Ovary (tissue), 9 donors: ENCODE results near the gene TCF4. TPM values are rescaled to one million over a fixed set of nuclear protein-coding genes. Genes with fewer than 3 reads are reported as not detected.

Experiments used
- DNase-seq, 5 donors: peaks; one replicate each; pipeline ENCODE4 v3.0.0-alpha.2; 2019 to 2020
- H3K27ac ChIP-seq, 2 donors: fragments of 200-600 bp; one replicate each; pipeline versions ENCODE4 v1.5.1 to v1.8.0; 2019 to 2022
- H3K27me3 ChIP-seq: fragments of 200-600 bp; one replicate; pipeline ENCODE4 v1.8.0; 2022
- H3K36me3 ChIP-seq: fragments of 200-600 bp; sonication (generic); one replicate; pipeline ENCODE4 v1.5.1; 2019
- H3K4me1 ChIP-seq: one replicate; pipeline ENCODE4 v1.8.1; 2013; ENCODE audit warnings: mild to moderate bottlenecking, moderate library complexity; ENCODE audit not compliant: insufficient read depth
- H3K4me3 ChIP-seq: fragments of 200-600 bp; sonication (generic); one replicate; pipeline ENCODE4 v1.5.1; 2017
- H3K9me3 ChIP-seq, 2 donors: fragments of 200-600 bp in 1 of 2; sonication (generic) in 1 of 2; one replicate each; pipeline versions ENCODE4 v1.5.1 to v1.8.1; 2013 to 2019; ENCODE audit warnings: mild to moderate bottlenecking in 1 of 2, moderate library complexity in 1 of 2
- EP300 ChIP-seq: sonication (generic); formaldehyde crosslinking; IDR thresholded peaks from one replicate; pipeline ENCODE4 v1.6.1; 2017; ENCODE audit warnings: antibody characterized with exemption
- POLR2A ChIP-seq: fragments of 450-650 bp; IDR thresholded peaks from one replicate; pipeline ENCODE4 v1.6.1; 2017; ENCODE audit warnings: antibody characterized with exemption, mild to moderate bottlenecking, moderate library complexity
- WGBS, 3 donors: extraction: QIAGEN DNeasy Blood & Tissue Kit in 1 of 3; methylation state at CpG; one replicate each; pipeline versions ENCODE4 v1.1.5 to v1.1.7; 2013 to 2017; 5-methylcytosine and 5-hydroxymethylcytosine counted together
- intact Hi-C, 4 donors: fragments of 100-400 bp; cut with DNase I; formaldehyde crosslinking; loops; one replicate each; pipeline versions ENCODE4 v1.11.0 to v1.15.1; 2022 to 2023
- polyA plus RNA-seq, 2 donors: library from polyadenylated mRNA; stranded (reverse); fragments of 200-250 nt in 1 of 2; fragments of 350-450 nt in 1 of 2; fragmentation: Illumina TruSeq in 1 of 2; extraction: RNeasy Lipid Tissue Mini Kit (QIAGEN cat#74804) in 1 of 2; gene quantifications; one replicate each; pipeline ENCODE4 v1.2.3, GENCODE V29; 2013 to 2014
- total RNA-seq, 7 donors: library from RNA; depleted of rRNA in 2 of 7; stranded (reverse); fragments of >200 nt in 2 of 7; fragmentation: NEBNext Ultra II Directional in 3 of 7; extraction: Animal tissue kit (Norgen Biotek cat#: 25700) in 3 of 7; gene quantifications; one replicate each; pipeline versions ENCODE4 v1.1.0 to v1.2.4, GENCODE V29; 2016 to 2023
- TF ChIP-seq, protein P1 (sequence below), 3 donors: fragments of 450-650 bp in 2 of 3; fragments of 200-600 bp in 1 of 3; IDR thresholded peaks; one replicate each; pipeline versions ENCODE4 v1.5.1 to v1.8.0; 2016 to 2022; ENCODE audit warnings: antibody characterized with exemption in 3 of 3, mild to moderate bottlenecking in 1 of 3
- donor health status: DM: no; HTN: no; CAD: no; lungs with moderate emphysema.
- donor health status: DM: no; HTN: no; CAD: no.
- donor health status: Bipolar disorder and iron deficiency.
- donor health status: DM: yes; HTN: yes; CAD: no.
- donor health status: DM: no; HTN: no; CAD: no.
- donor health status: DM: yes; HTN: yes; CAD: no.

Gene TCF4
- total and polyA plus RNA-seq, 9 donors: 36.5 to 131 (median 112) TPM

DNA sequence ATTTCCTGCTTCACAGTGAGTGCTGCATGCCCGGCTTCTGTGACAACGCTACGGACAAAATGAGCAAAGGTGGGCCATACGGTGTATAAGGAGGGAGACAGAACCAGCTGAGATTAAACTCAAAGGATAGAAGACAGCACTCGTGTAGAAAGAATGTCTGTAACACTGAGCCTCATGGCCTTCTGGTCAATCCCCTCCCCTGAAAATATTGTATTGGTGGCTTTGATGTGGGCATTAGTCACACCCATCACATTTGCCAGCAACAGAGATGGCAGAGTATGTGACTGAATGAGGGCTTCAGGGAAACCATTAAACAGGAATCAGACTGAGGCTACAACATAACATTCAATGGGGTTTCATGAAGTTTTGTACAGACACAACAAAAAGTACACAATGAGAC is 341.0 kb downstream of the TCF4 start:
- Histone ChIP-seq H3K4me3 (no peak overlapping the region), H3K4me1 (peaks cover 13% of the 10 kb centered on the region), H3K36me3 (no peaks in the 10 kb centered on the region), H3K27me3 (no peaks in the 10 kb centered on the region), H3K9me3 (no peaks in the 10 kb centered on the region), H3K27ac (no peak overlapping the region)
- DNase-seq: no peak
- intact Hi-C loops: loop anchor here (5.0 to 10.0 kb wide), 5 partner anchors 75 to 538 kb away; partner anchors contain the start of gene TCF4 (in 1 of the 4)
- TF ChIP-seq POLR2A (no peak), EP300 (no peak)
- TF ChIP-seq, protein P1, sequence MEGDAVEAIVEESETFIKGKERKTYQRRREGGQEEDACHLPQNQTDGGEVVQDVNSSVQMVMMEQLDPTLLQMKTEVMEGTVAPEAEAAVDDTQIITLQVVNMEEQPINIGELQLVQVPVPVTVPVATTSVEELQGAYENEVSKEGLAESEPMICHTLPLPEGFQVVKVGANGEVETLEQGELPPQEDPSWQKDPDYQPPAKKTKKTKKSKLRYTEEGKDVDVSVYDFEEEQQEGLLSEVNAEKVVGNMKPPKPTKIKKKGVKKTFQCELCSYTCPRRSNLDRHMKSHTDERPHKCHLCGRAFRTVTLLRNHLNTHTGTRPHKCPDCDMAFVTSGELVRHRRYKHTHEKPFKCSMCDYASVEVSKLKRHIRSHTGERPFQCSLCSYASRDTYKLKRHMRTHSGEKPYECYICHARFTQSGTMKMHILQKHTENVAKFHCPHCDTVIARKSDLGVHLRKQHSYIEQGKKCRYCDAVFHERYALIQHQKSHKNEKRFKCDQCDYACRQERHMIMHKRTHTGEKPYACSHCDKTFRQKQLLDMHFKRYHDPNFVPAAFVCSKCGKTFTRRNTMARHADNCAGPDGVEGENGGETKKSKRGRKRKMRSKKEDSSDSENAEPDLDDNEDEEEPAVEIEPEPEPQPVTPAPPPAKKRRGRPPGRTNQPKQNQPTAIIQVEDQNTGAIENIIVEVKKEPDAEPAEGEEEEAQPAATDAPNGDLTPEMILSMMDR (IDR thresholded peaks at IDR 0.05): no peak
- WGBS, 3 donors: 92 to 96% (median 93%) methylated on average over 5 of the region's 5 CpGs

DNA sequence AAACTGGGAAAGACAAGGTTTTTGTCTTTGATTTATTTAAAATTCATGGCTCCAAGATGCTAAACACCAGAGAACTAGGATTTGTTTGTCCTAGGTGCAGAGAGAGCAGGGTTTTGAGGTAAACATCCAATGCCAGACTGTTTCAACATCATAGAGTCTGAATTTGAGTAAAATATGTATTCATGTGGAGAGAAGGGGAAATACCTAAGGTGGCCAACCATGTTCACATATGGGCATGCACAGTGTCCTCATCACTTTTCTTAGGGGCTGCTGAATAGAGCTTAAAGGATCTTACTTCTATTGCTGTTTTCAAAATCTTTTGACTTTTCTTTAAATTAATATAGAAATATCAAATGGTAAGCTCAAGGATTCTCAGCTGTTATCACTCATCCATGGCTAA is 341.7 kb downstream of the TCF4 start:
- Histone ChIP-seq H3K9me3 (no peaks in the 10 kb centered on the region), H3K27me3 (no peaks in the 10 kb centered on the region), H3K4me1 (peaks cover 13% of the 10 kb centered on the region), H3K36me3 (no peaks in the 10 kb centered on the region), H3K4me3 (no peak overlapping the region), H3K27ac (no peak overlapping the region)
- no peak for DNase-seq
- intact Hi-C loops: loop anchor here (5.0 to 10.0 kb wide), 5 partner anchors 76 to 539 kb away; partner anchors contain the start of gene TCF4 (in 1 of the 4)
- TF ChIP-seq POLR2A (no peak), EP300 (no peak)
- TF ChIP-seq, protein P1 (IDR thresholded peaks at IDR 0.05): no peak

DNA sequence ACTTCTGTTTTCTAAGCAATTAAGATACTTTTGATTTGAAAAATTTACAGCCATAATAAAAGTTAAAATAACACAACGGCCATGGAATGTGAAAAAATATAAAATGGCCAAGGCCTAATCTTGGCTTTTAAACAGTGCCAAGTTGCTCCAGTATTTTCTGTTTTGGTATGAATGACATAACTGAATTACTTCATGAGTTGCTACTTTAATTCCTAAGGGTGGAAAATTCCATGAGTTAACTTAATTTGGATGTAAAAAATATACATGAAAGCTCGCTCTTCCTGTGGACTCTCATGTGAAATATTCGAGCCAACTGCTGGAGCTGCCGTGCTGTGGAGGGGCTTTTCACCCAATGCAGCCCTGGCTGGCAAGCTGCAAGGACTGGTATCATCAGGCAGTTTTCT is 342.8 kb downstream of the TCF4 start:
- no peak overlapping the region for H3K4me3 ChIP-seq
- no peak overlapping the region for H3K27ac ChIP-seq
- no peak for DNase-seq
- peaks cover 13% of the 10 kb centered on the region for H3K4me1 ChIP-seq
- 42 to 58% (median 50%) methylated on average over 4 of the region's 4 CpGs for WGBS, 3 donors
- TF ChIP-seq POLR2A (no peak), EP300 (no peak)
- TF ChIP-seq, protein P1 (IDR thresholded peaks at IDR 0.05): no peak
- no peaks in the 10 kb centered on the region for H3K27me3 ChIP-seq
- intact Hi-C loops: loop anchor here (5.0 to 10.0 kb wide), 5 partner anchors 77 to 540 kb away; partner anchors contain the start of gene TCF4 (in 1 of the 4)
- H3K36me3 ChIP-seq: no peaks in the 10 kb centered on the region
- no peaks in the 10 kb centered on the region for H3K9me3 ChIP-seq

DNA sequence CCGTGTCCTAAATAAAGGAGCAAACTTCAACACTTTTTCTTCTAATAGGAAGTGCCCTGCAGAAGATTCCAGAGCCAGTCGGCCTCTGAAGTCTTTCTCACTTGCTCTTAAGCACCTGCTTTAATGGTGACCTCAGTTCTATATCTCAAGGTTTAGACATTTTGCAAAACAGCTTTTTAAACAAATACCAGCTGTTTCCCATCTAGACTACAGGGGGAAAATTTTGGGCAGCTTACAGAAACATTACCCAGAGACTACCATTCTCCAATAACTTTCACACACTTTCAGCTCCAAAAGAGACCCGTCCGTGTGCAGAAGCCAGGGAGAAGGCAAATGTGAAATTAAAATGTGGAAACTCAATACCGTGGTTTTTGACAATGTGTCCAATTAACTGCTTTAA is 343.4 kb downstream of the TCF4 start:
- H3K9me3 ChIP-seq: no peaks in the 10 kb centered on the region
- no peak overlapping the region for H3K4me3 ChIP-seq
- H3K27me3 ChIP-seq: no peaks in the 10 kb centered on the region
- peak overlapping the region in 1 of 2 donors; percentile 59 for H3K27ac ChIP-seq
- no peak for DNase-seq
- intact Hi-C loops: loop anchor here in 3 of 4 donors (5.0 to 10.0 kb wide), 5 partner anchors 78 to 540 kb away; partner anchors contain the start of gene TCF4 (in 1 of the 3)
- peaks cover 13% of the 10 kb centered on the region for H3K4me1 ChIP-seq
- TF ChIP-seq EP300 (no peak), POLR2A (no peak)
- TF ChIP-seq, protein P1 (IDR thresholded peaks at IDR 0.05): no peak
- WGBS, 3 donors: 6 to 13% (median 11%) methylated on average over 5 of the region's 5 CpGs
- H3K36me3 ChIP-seq: no peaks in the 10 kb centered on the region
